ENCODE measurements around the gene ZNF579. TPM values are rescaled to one million over a fixed set of nuclear protein-coding genes. Genes with fewer than 3 reads are reported as not detected.

Gene ZNF579
- total RNA-seq, 2 experiments from 2014 or later: 10.1 to 10.4 TPM

- no peaks in the 10 kb centered on the region for H3K27me3 Mint-ChIP-seq
- H3K27ac Mint-ChIP-seq: no peak overlapping the region
- ATAC-seq (ENCODE audit: low read depth): no peak
- peaks cover 17% of the 10 kb centered on the region for H3K4me1 Mint-ChIP-seq
- peaks cover 33% of the 10 kb centered on the region for H3K36me3 Mint-ChIP-seq
- DNase-seq: no peak
- no peak overlapping the region for H3K4me3 Mint-ChIP-seq
- no peaks in the 10 kb centered on the region for H3K9me3 Mint-ChIP-seq
- POLR2A ChIA-PET: interaction anchor here (0.6 kb wide), 1 partner anchor 23 kb away, joined by 5 read pairs; no protein-coding TSS in a partner anchor
Observed at GRCh38 chr19:55597501-55597921, 16.9 kb upstream of the ZNF579 start.

- Mint-ChIP-seq H3K27ac (peak overlapping the region; percentile 73), H3K9me3 (no peaks in the 10 kb centered on the region), H3K36me3 (peaks cover 33% of the 10 kb centered on the region), H3K4me3 (no peak overlapping the region), H3K4me1 (peaks cover 12% of the 10 kb centered on the region), H3K27me3 (no peaks in the 10 kb centered on the region)
- POLR2A ChIA-PET: no interaction called here
- ATAC-seq (ENCODE audit: low read depth) (no peak), DNase-seq (no peak)
Observed at GRCh38 chr19:55596304-55596703, 15.7 kb upstream of the ZNF579 start.

- Mint-ChIP-seq H3K4me1 (peaks cover 8% of the 10 kb centered on the region), H3K9me3 (no peaks in the 10 kb centered on the region), H3K36me3 (peaks cover 33% of the 10 kb centered on the region), H3K4me3 (no peak overlapping the region), H3K27me3 (no peaks in the 10 kb centered on the region), H3K27ac (no peak overlapping the region)
- ATAC-seq (ENCODE audit: low read depth) (no peak), DNase-seq (no peak)
- POLR2A ChIA-PET: no interaction called here
Observed at GRCh38 chr19:55594996-55595545, 14.4 kb upstream of the ZNF579 start.

- Mint-ChIP-seq H3K4me1 (peaks cover 3% of the 10 kb centered on the region), H3K4me3 (no peak overlapping the region), H3K36me3 (peaks cover 29% of the 10 kb centered on the region), H3K27ac (no peak overlapping the region), H3K27me3 (no peaks in the 10 kb centered on the region), H3K9me3 (no peaks in the 10 kb centered on the region)
- DNase-seq (no peak), ATAC-seq (ENCODE audit: low read depth) (no peak)
- POLR2A ChIA-PET: interaction anchor here (1.4 kb wide), 1 partner anchor 31 kb away, joined by 3 read pairs; the partner anchor contains the start of gene ZNF784
Observed at GRCh38 chr19:55593096-55593772, 12.6 kb upstream of the ZNF579 start.

GRCh38 chr19:55592391-55593090 lies 11.9 kb upstream of the ZNF579 start:
- Mint-ChIP-seq H3K36me3 (peaks cover 25% of the 10 kb centered on the region), H3K27me3 (no peaks in the 10 kb centered on the region), H3K4me3 (no peak overlapping the region), H3K27ac (no peak overlapping the region), H3K4me1 (no peaks in the 10 kb centered on the region), H3K9me3 (no peaks in the 10 kb centered on the region)
- no peak for DNase-seq
- no peak for ATAC-seq (ENCODE audit: low read depth)
- POLR2A ChIA-PET: interaction anchor here (1.4 kb wide), 1 partner anchor 32 kb away, joined by 3 read pairs; the partner anchor contains the start of gene ZNF784

- no peak for DNase-seq
- ATAC-seq (ENCODE audit: low read depth): no peak
- Mint-ChIP-seq H3K27ac (no peak overlapping the region), H3K9me3 (no peaks in the 10 kb centered on the region), H3K4me1 (peaks cover 5% of the 10 kb centered on the region), H3K36me3 (peaks cover 21% of the 10 kb centered on the region), H3K4me3 (no peak overlapping the region), H3K27me3 (peaks cover 8% of the 10 kb centered on the region)
- POLR2A ChIA-PET: no interaction called here
Observed at GRCh38 chr19:55591555-55591954, 10.9 kb upstream of the ZNF579 start.

GRCh38 chr19:55590617-55591016 lies 10.0 kb upstream of the ZNF579 start:
- H3K4me3 Mint-ChIP-seq: no peak overlapping the region
- no peak overlapping the region for H3K27ac Mint-ChIP-seq
- H3K36me3 Mint-ChIP-seq: peaks cover 13% of the 10 kb centered on the region
- POLR2A ChIA-PET: no interaction called here
- DNase-seq (no peak), ATAC-seq (ENCODE audit: low read depth) (no peak)
- H3K27me3 Mint-ChIP-seq: peaks cover 14% of the 10 kb centered on the region
- H3K9me3 Mint-ChIP-seq: no peaks in the 10 kb centered on the region
- peaks cover 5% of the 10 kb centered on the region for H3K4me1 Mint-ChIP-seq

GRCh38 chr19:55590109-55590508 lies 9.5 kb upstream of the ZNF579 start:
- H3K4me3 Mint-ChIP-seq: no peak overlapping the region
- H3K27me3 Mint-ChIP-seq: peaks cover 19% of the 10 kb centered on the region
- DNase-seq (no peak), ATAC-seq (ENCODE audit: low read depth) (no peak)
- no peak overlapping the region for H3K27ac Mint-ChIP-seq
- H3K4me1 Mint-ChIP-seq: peaks cover 9% of the 10 kb centered on the region
- H3K36me3 Mint-ChIP-seq: peaks cover 8% of the 10 kb centered on the region
- H3K9me3 Mint-ChIP-seq: no peaks in the 10 kb centered on the region
- POLR2A ChIA-PET: no interaction called here

- POLR2A ChIA-PET: no interaction called here
- H3K4me1 Mint-ChIP-seq: peaks cover 9% of the 10 kb centered on the region
- H3K4me3 Mint-ChIP-seq: no peak overlapping the region
Observed at GRCh38 chr19:55588738-55589137, 8.1 kb upstream of the ZNF579 start.

GRCh38 chr19:55586976-55587668 lies 6.5 kb upstream of the ZNF579 start:
- Mint-ChIP-seq H3K4me1 (peaks cover 9% of the 10 kb centered on the region), H3K36me3 (no peaks in the 10 kb centered on the region), H3K9me3 (no peaks in the 10 kb centered on the region), H3K4me3 (peak overlapping the region; percentile 76), H3K27me3 (peaks cover 24% of the 10 kb centered on the region), H3K27ac (no peak overlapping the region)
- DNase-seq: peak; percentile 90
- POLR2A ChIA-PET: interaction anchor here (1.5 to 3.1 kb wide), 2 partner anchors 12 to 48 kb away, joined by 3 to 18 read pairs; partner anchors contain the start of gene FIZ1
- peak; percentile 98 for ATAC-seq (ENCODE audit: low read depth)

More at GRCh38 chr19:55588738-55589137, 8.1 kb upstream of the ZNF579 start:
- peaks cover 3% of the 10 kb centered on the region for H3K36me3 Mint-ChIP-seq
- no peaks in the 10 kb centered on the region for H3K9me3 Mint-ChIP-seq
- ATAC-seq (ENCODE audit: low read depth) (no peak), DNase-seq (no peak)
- peaks cover 24% of the 10 kb centered on the region for H3K27me3 Mint-ChIP-seq
- H3K27ac Mint-ChIP-seq: no peak overlapping the region

- peaks cover 17% of the 10 kb centered on the region for H3K4me1 Mint-ChIP-seq
- no peaks in the 10 kb centered on the region for H3K36me3 Mint-ChIP-seq
- DNase-seq: no peak
- POLR2A ChIA-PET: interaction anchor here (0.6 to 3.1 kb wide), 2 partner anchors 13 to 82 kb away, joined by 4 to 18 read pairs; partner anchors contain the start of gene FIZ1
- no peaks in the 10 kb centered on the region for H3K9me3 Mint-ChIP-seq
- H3K4me3 Mint-ChIP-seq: peak overlapping the region; percentile 38
- H3K27ac Mint-ChIP-seq: no peak overlapping the region
- no peak for ATAC-seq (ENCODE audit: low read depth)
- H3K27me3 Mint-ChIP-seq: peaks cover 24% of the 10 kb centered on the region
Observed at GRCh38 chr19:55585658-55586339, 5.2 kb upstream of the ZNF579 start.

GRCh38 chr19:55584871-55585270 lies 4.2 kb upstream of the ZNF579 start:
- POLR2A ChIA-PET: interaction anchor here (0.6 kb wide), 1 partner anchor 40 kb away, joined by 6 read pairs; the partner anchor contains the start of gene ZNF784
- Mint-ChIP-seq H3K27me3 (peaks cover 24% of the 10 kb centered on the region), H3K4me1 (peaks cover 21% of the 10 kb centered on the region), H3K36me3 (no peaks in the 10 kb centered on the region), H3K9me3 (no peaks in the 10 kb centered on the region), H3K4me3 (no peak overlapping the region), H3K27ac (no peak overlapping the region)
- DNase-seq (no peak), ATAC-seq (ENCODE audit: low read depth) (no peak)
